ENCODE measurements around the gene PRDM16.

The PRDM16 gene

DNA sequence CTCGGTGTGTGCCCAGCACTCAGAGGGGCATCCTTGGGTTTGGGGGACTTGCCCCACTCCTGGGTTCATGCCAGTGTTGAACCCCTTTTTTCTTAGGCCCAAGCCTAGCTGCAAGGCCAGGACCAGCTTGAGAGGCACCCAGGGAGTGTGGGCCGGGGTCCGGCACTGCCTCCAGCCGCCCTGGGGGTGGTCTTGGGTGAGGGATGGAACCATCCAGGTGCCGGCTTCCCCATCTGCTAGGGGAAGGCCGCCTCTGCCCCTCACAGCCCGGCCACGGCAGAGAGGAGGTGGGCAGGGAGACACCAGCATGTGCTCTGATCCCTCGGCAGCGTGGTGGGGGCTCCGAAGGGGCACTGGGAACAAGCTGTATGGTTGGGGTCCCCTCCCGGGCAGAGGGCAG lies 335.3 kb downstream of the PRDM16 start:
- TF ChIP-seq, protein P1, sequence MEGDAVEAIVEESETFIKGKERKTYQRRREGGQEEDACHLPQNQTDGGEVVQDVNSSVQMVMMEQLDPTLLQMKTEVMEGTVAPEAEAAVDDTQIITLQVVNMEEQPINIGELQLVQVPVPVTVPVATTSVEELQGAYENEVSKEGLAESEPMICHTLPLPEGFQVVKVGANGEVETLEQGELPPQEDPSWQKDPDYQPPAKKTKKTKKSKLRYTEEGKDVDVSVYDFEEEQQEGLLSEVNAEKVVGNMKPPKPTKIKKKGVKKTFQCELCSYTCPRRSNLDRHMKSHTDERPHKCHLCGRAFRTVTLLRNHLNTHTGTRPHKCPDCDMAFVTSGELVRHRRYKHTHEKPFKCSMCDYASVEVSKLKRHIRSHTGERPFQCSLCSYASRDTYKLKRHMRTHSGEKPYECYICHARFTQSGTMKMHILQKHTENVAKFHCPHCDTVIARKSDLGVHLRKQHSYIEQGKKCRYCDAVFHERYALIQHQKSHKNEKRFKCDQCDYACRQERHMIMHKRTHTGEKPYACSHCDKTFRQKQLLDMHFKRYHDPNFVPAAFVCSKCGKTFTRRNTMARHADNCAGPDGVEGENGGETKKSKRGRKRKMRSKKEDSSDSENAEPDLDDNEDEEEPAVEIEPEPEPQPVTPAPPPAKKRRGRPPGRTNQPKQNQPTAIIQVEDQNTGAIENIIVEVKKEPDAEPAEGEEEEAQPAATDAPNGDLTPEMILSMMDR (conservative IDR thresholded peaks at IDR 0.05), result no peak
- no peak for TF ChIP-seq ZFX (IDR thresholded peaks at IDR 0.05)
- no peak overlapping the region for H3K27ac ChIP-seq

DNA sequence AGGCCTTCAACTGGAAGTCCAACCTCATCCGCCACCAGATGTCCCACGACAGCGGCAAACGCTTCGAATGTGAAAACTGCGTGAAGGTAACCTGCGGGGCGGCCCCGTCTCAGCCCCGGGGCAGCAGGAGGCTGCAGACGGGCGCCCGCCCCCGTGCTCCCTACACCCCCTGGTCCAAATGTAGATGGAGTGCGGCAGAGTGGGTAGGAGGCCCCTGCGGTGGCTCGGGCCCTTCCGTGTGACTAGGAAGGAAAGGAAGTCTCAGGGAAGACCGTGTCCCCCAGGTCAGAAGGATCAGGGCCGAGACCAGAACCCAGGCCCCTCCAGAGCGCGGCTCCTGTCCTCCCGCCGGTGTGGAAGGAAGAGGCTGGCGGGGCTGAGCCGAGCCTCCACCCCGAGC lies 335.8 kb downstream of the PRDM16 start:
- H3K27ac ChIP-seq, result no peak overlapping the region
- no peak for TF ChIP-seq ZFX (IDR thresholded peaks at IDR 0.05)
- TF ChIP-seq, protein P1 (conservative IDR thresholded peaks at IDR 0.05), result no peak

DNA sequence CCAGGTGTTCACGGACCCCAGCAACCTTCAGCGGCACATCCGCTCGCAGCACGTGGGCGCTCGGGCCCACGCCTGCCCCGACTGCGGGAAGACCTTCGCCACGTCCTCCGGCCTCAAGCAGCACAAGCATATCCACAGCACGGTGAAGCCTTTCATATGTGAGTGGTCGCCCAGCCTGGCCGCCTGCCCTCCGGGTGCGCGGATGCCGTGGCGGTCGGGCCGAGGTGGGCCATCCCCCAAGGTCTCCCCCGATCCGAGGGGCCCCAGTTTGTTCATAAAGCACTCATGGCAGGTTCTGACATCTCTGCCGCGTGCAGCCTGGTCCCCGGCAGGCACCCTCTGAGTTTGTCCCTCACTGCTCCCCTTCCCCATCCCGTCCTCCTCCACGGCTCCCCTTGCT lies 336.5 kb downstream of the PRDM16 start:
- H3K27ac ChIP-seq, result no peak overlapping the region
- TF ChIP-seq ZFX (IDR thresholded peaks at IDR 0.05), result no peak
- TF ChIP-seq, protein P1 (conservative IDR thresholded peaks at IDR 0.05), result no peak

DNA sequence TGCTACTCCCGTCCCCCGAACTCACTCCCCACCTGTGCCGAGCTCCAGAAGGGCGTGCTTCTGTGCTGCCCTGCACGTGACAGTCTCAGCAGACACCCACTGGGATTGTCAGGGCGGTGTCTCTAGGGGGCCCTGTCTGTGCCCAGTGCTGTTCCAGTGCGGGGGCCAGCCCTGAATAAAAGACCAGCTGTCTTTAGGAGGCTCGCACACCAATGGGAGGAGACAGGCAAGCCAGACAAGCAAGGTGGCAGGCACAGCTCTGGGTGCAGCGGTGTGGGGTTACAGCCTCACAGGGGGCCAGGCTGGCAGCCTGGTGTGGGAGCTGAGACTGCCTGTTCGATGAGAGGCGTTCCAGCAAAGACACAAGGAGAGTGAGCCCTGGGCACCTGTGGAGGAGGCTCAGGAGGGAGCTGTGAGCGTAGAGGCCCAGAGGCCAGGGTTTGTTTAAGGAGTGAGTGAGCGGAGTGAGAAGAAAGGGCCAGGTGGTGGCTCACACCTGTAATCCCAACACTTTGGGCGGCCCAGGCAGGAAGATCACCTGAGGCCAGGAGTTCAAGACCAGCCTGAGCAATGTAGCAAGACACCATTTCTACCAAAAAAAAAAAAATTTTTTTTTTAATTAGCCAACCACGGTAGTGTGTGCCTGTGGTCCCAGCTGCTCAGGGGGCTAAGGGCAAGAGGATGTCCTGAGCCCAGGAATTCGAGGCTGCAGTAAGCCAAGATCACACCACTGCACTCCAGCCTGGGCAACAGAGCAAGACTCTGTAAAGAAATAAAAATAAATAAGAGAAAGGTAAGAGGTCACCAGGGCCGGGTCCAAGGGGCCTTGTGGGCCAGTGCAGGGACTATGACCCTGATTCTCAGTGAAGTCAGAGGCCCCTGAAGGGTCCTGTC lies 337.2 kb downstream of the PRDM16 start:
- TF ChIP-seq ZFX (IDR thresholded peaks at IDR 0.05), result no peak
- TF ChIP-seq, protein P1 (conservative IDR thresholded peaks at IDR 0.05), result no peak
- H3K27ac ChIP-seq, result no peak overlapping the region

DNA sequence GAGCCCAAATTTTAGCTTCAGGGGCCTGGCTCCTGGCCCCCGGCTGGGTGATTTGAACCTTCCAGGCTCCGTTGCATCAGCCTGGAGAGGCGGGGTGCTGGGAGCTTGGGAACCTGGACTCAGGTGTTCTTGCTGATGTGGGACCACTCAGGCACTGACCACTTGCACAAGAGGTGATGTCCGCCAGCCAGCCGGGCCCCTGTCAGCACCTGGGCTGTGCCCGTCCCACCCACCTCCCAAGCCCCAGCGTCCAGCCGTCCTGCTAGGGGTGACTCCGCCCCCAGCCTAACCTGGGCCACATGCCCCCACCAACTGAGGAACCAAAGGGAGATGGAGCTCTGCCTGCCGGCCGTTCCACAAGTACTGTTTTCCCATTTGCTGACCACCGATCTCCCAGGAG lies 338.0 kb downstream of the PRDM16 start:
- H3K27ac ChIP-seq, result no peak overlapping the region
- TF ChIP-seq, protein P1 (conservative IDR thresholded peaks at IDR 0.05), result no peak
- no peak for TF ChIP-seq ZFX (IDR thresholded peaks at IDR 0.05)

DNA sequence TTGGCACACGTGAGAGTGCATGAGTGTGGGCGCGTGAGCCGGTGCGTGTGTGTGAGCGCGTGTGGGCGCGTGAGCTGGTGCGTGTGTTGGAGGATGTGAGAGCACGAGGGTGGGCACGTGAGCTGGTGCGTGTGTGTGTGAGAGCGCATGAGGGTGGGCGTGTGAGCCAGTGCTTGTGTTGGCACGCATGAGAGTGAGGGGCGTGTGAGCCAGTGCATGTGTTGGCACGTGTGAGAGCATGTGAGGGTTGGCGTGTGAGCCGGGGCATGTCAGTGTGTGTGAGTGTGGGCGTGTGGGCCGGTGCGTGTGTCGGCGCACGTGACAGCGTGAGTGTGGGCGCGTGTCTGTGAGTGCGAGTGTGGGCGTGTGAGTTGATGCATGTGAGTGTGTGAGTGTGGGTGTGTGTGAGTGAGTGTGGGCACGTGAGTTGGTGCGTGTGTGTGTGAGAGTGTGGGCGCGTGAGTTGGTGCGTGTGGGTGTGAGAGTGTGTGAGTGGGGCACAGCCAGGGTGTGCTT lies 339.8 kb downstream of the PRDM16 start:
- no peak overlapping the region for H3K27ac ChIP-seq
- no peak for TF ChIP-seq ZFX (IDR thresholded peaks at IDR 0.05)
- TF ChIP-seq, protein P1 (conservative IDR thresholded peaks at IDR 0.05), result no peak

DNA sequence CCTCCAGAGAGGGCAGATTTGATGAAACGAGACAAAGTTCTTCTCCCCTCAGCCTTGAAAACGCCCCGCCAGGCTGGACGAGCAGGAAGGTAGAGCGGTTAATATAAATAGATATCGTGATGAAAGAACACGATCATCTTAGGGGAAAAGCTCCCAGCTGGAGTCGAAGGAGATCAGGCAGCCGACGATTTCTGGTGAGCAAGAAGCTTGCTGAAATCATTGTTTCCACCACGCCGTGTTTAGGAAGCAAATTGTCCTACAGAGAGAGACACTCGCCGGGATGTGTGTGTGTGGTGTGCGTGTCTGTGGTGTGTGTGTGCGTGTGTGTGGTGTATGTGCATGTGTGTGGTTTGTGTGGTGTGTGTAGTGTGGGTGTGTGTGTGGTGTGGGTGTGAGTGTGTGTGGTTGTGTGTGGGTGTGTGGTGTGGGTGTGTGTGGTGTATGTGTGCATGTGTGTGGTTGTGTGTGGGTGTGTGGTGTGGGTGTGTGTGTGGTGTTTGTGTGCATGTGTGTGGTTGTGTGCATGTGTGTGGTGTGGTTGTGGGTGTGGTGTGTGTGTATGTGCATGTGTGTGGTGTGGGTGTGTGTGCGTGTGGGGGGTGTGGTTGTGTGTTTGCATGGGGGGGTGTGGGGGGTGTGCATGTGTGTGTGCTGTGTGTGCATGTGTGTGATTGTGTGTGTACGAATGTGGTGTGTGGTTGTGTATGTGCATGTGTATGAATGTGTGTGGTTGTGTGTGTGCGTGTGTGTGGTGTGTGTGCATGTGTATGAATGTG lies 340.6 kb downstream of the PRDM16 start:
- no peak for TF ChIP-seq ZFX (IDR thresholded peaks at IDR 0.05)
- TF ChIP-seq, protein P1 (conservative IDR thresholded peaks at IDR 0.05), result no peak
- no peak overlapping the region for H3K27ac ChIP-seq

Data from C4-2B (cell line).